Measurements from ENCODE around the gene MXD4.

Gene MXD4

GRCh38 chr4:2291705-2292645 is 30.1 kb upstream of the MXD4 start:
- no peak overlapping the region for H3K9ac ChIP-seq (ENCODE audit: low read depth in 1 of 2, low read length in 2 of 2)
- H3K27me3 ChIP-seq (ENCODE audit: control insufficient read depth in 1 of 2, insufficient read depth in 2 of 2, low read length in 2 of 2), result no peaks in the 10 kb centered on the region
- peaks cover 0 to 4% of the 10 kb centered on the region in 2 donors for H3K36me3 ChIP-seq (ENCODE audit: control insufficient read depth in 1 of 2, insufficient read depth in 2 of 2, low read length in 2 of 2)
- H3K27ac ChIP-seq (ENCODE audit: low read depth, low read length), result no peak overlapping the region
- H3K4me3 ChIP-seq (ENCODE audit: low read depth in 1 of 2, low read length in 2 of 2), result no peak overlapping the region
- no peaks in the 10 kb centered on the region for H3K9me3 ChIP-seq (ENCODE audit: control insufficient read depth in 1 of 2, low read length in 2 of 2)
- H3K4me1 ChIP-seq (ENCODE audit: control insufficient read depth in 1 of 2, insufficient read depth in 2 of 2, low read length in 2 of 2), result peaks cover 0 to 9% of the 10 kb centered on the region in 2 donors

DNA sequence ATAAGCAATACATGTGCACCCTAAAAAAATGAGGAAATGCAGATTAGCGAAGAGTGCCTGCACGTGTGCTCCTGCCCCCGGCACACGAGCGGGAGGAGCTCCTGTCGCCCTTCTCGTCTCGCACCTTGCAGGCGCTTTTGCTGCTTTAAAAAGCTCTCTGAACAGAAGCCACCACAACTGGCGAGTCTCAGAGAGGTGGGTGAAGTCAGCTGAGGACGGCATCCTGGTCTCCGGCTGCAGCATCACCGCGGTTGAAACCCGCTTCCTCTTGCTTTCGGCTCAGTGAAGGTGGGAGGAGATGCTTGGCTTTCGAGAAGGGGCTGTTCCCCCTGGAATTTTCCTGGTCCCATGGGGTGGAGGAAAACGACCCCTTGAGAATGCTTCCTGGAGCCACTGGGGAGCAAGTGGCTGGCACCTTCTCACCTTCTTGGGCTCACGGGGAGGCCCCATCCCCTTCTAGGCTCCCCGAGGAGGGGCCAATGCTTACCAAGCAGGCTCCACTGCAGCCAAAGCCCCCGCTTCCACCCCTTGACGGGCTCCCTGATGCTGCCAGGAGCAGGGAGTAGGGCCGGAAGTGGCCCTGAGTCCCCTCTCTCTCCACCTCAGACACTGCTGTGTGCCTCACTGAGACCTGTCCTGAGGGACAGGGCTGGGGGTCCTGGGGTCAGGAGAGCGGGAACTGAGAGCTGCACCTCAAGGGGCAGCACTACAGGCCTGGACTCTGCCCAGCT is 29.2 kb upstream of the MXD4 start:
- no peak overlapping the region for H3K9ac ChIP-seq (ENCODE audit: low read depth in 1 of 2, low read length in 2 of 2)
- H3K4me1 ChIP-seq (ENCODE audit: control insufficient read depth in 1 of 2, insufficient read depth in 2 of 2, low read length in 2 of 2), result peaks cover 0 to 9% of the 10 kb centered on the region in 2 donors
- H3K9me3 ChIP-seq (ENCODE audit: control insufficient read depth in 1 of 2, low read length in 2 of 2), result no peaks in the 10 kb centered on the region
- H3K27ac ChIP-seq (ENCODE audit: low read depth, low read length), result no peak overlapping the region
- H3K4me3 ChIP-seq (ENCODE audit: low read depth in 1 of 2, low read length in 2 of 2), result no peak overlapping the region
- H3K27me3 ChIP-seq (ENCODE audit: control insufficient read depth in 1 of 2, insufficient read depth in 2 of 2, low read length in 2 of 2), result no peaks in the 10 kb centered on the region
- peaks cover 0 to 4% of the 10 kb centered on the region in 2 donors for H3K36me3 ChIP-seq (ENCODE audit: control insufficient read depth in 1 of 2, insufficient read depth in 2 of 2, low read length in 2 of 2)

- no peak overlapping the region for H3K9ac ChIP-seq (ENCODE audit: low read depth in 1 of 2, low read length in 2 of 2)
- no peaks in the 10 kb centered on the region for H3K27me3 ChIP-seq (ENCODE audit: control insufficient read depth in 1 of 2, insufficient read depth in 2 of 2, low read length in 2 of 2)
- no peak overlapping the region for H3K27ac ChIP-seq (ENCODE audit: low read depth, low read length)
- no peak overlapping the region for H3K4me3 ChIP-seq (ENCODE audit: low read depth in 1 of 2, low read length in 2 of 2)
- H3K9me3 ChIP-seq (ENCODE audit: control insufficient read depth in 1 of 2, low read length in 2 of 2), result no peaks in the 10 kb centered on the region
- H3K4me1 ChIP-seq (ENCODE audit: control insufficient read depth in 1 of 2, insufficient read depth in 2 of 2, low read length in 2 of 2), result peaks cover 0 to 9% of the 10 kb centered on the region in 2 donors
- peaks cover 0 to 4% of the 10 kb centered on the region in 2 donors for H3K36me3 ChIP-seq (ENCODE audit: control insufficient read depth in 1 of 2, insufficient read depth in 2 of 2, low read length in 2 of 2)
Observed at GRCh38 chr4:2290488-2290887, 28.6 kb upstream of the MXD4 start.

DNA sequence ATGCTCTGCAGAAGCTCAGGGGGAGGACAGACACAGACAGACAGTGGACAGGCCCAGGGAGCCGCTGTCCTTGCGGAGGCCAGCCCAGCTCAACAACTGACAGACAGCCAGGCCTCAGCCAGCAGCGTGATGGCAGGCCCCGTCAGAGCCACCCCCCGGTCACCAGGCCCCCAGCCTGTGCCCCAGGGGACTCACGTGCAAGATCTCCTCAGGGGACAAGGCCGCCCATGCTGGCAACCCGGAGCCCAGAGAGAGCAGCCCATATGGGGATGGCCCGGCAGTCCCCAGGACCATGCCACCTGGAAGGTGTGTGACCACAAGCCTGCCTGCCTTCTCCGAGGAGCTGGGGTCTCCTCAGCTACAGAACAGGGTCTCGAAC is 28.0 kb upstream of the MXD4 start:
- peaks cover 0 to 9% of the 10 kb centered on the region in 2 donors for H3K4me1 ChIP-seq (ENCODE audit: control insufficient read depth in 1 of 2, insufficient read depth in 2 of 2, low read length in 2 of 2)
- H3K4me3 ChIP-seq (ENCODE audit: low read depth in 1 of 2, low read length in 2 of 2), result no peak overlapping the region
- H3K27ac ChIP-seq (ENCODE audit: low read depth, low read length), result no peak overlapping the region
- peaks cover 0 to 4% of the 10 kb centered on the region in 2 donors for H3K36me3 ChIP-seq (ENCODE audit: control insufficient read depth in 1 of 2, insufficient read depth in 2 of 2, low read length in 2 of 2)
- no peaks in the 10 kb centered on the region for H3K9me3 ChIP-seq (ENCODE audit: control insufficient read depth in 1 of 2, low read length in 2 of 2)
- no peak overlapping the region for H3K9ac ChIP-seq (ENCODE audit: low read depth in 1 of 2, low read length in 2 of 2)
- H3K27me3 ChIP-seq (ENCODE audit: control insufficient read depth in 1 of 2, insufficient read depth in 2 of 2, low read length in 2 of 2), result no peaks in the 10 kb centered on the region

GRCh38 chr4:2289311-2289954 is 27.5 kb upstream of the MXD4 start:
- Histone ChIP-seq H3K36me3 (ENCODE audit: control insufficient read depth in 1 of 2, insufficient read depth in 2 of 2, low read length in 2 of 2) (peaks cover 0 to 4% of the 10 kb centered on the region in 2 donors), H3K27me3 (ENCODE audit: control insufficient read depth in 1 of 2, insufficient read depth in 2 of 2, low read length in 2 of 2) (no peaks in the 10 kb centered on the region), H3K9me3 (ENCODE audit: control insufficient read depth in 1 of 2, low read length in 2 of 2) (no peaks in the 10 kb centered on the region), H3K27ac (ENCODE audit: low read depth, low read length) (no peak overlapping the region), H3K4me1 (ENCODE audit: control insufficient read depth in 1 of 2, insufficient read depth in 2 of 2, low read length in 2 of 2) (peaks cover 0 to 9% of the 10 kb centered on the region in 2 donors), H3K4me3 (ENCODE audit: low read depth in 1 of 2, low read length in 2 of 2) (no peak overlapping the region), H3K9ac (ENCODE audit: low read depth in 1 of 2, low read length in 2 of 2) (no peak overlapping the region)

- no peak overlapping the region for H3K4me3 ChIP-seq (ENCODE audit: low read depth in 1 of 2, low read length in 2 of 2)
- H3K36me3 ChIP-seq (ENCODE audit: control insufficient read depth in 1 of 2, insufficient read depth in 2 of 2, low read length in 2 of 2), result peaks cover 0 to 4% of the 10 kb centered on the region in 2 donors
- H3K4me1 ChIP-seq (ENCODE audit: control insufficient read depth in 1 of 2, insufficient read depth in 2 of 2, low read length in 2 of 2), result peaks cover 0 to 9% of the 10 kb centered on the region in 2 donors
- no peak overlapping the region for H3K27ac ChIP-seq (ENCODE audit: low read depth, low read length)
- no peaks in the 10 kb centered on the region for H3K9me3 ChIP-seq (ENCODE audit: control insufficient read depth in 1 of 2, low read length in 2 of 2)
- H3K27me3 ChIP-seq (ENCODE audit: control insufficient read depth in 1 of 2, insufficient read depth in 2 of 2, low read length in 2 of 2), result no peaks in the 10 kb centered on the region
- no peak overlapping the region for H3K9ac ChIP-seq (ENCODE audit: low read depth in 1 of 2, low read length in 2 of 2)
Observed at GRCh38 chr4:2288051-2288541, 26.2 kb upstream of the MXD4 start.

- Histone ChIP-seq H3K9me3 (ENCODE audit: control insufficient read depth in 1 of 2, low read length in 2 of 2) (no peaks in the 10 kb centered on the region), H3K27ac (ENCODE audit: low read depth, low read length) (no peak overlapping the region), H3K9ac (ENCODE audit: low read depth in 1 of 2, low read length in 2 of 2) (no peak overlapping the region), H3K36me3 (ENCODE audit: control insufficient read depth in 1 of 2, insufficient read depth in 2 of 2, low read length in 2 of 2) (peaks cover 0 to 4% of the 10 kb centered on the region in 2 donors), H3K27me3 (ENCODE audit: control insufficient read depth in 1 of 2, insufficient read depth in 2 of 2, low read length in 2 of 2) (no peaks in the 10 kb centered on the region), H3K4me3 (ENCODE audit: low read depth in 1 of 2, low read length in 2 of 2) (no peak overlapping the region), H3K4me1 (ENCODE audit: control insufficient read depth in 1 of 2, insufficient read depth in 2 of 2, low read length in 2 of 2) (peaks cover 0 to 9% of the 10 kb centered on the region in 2 donors)
Observed at GRCh38 chr4:2287594-2287915, 25.6 kb upstream of the MXD4 start.

- H3K4me1 ChIP-seq (ENCODE audit: control insufficient read depth in 1 of 2, insufficient read depth in 2 of 2, low read length in 2 of 2), result peaks cover 0 to 9% of the 10 kb centered on the region in 2 donors
- peaks cover 0 to 4% of the 10 kb centered on the region in 2 donors for H3K36me3 ChIP-seq (ENCODE audit: control insufficient read depth in 1 of 2, insufficient read depth in 2 of 2, low read length in 2 of 2)
- no peak overlapping the region for H3K27ac ChIP-seq (ENCODE audit: low read depth, low read length)
- no peaks in the 10 kb centered on the region for H3K27me3 ChIP-seq (ENCODE audit: control insufficient read depth in 1 of 2, insufficient read depth in 2 of 2, low read length in 2 of 2)
- H3K9ac ChIP-seq (ENCODE audit: low read depth in 1 of 2, low read length in 2 of 2), result no peak overlapping the region
- no peaks in the 10 kb centered on the region for H3K9me3 ChIP-seq (ENCODE audit: control insufficient read depth in 1 of 2, low read length in 2 of 2)
- H3K4me3 ChIP-seq (ENCODE audit: low read depth in 1 of 2, low read length in 2 of 2), result no peak overlapping the region
Observed at GRCh38 chr4:2286904-2287593, 25.1 kb upstream of the MXD4 start.

DNA sequence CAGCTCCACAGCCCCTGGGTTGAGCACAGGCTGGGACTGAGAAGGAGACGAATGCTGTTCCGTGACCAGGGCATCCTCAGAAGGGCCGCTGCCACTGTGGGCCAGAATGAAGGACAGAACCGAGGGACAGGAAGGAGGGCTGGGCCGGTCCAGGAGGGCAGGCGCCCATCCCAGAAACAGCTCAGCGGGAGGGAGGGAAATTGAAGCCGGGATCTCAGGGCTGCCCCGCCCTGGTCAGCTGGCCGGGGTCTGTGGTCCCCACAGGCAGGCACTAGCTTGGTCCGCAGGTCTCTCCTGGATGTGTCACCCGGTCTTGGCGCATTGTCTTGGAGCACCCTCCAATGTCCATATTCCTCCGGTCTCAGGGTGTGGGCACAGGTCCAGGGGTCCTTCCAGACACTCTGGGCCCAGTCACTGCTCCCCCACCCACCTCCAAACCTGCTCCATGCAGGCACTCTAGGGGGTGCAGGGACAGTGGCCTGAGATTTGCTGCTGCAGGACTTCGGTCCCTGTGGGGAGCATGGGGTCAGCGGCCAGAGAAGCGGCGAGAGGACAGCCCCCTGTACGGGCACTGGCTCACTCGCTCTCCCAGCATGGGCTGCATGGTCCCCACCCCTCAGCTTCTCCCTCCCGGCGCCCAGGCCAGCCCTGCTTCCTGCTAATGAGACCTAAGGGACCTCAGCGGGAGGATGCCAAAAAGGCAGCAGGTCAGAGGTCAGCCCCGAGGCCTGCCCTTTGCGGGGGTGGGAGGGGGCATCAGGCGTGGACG is 23.9 kb upstream of the MXD4 start:
- peaks cover 0 to 9% of the 10 kb centered on the region in 2 donors for H3K4me1 ChIP-seq (ENCODE audit: control insufficient read depth in 1 of 2, insufficient read depth in 2 of 2, low read length in 2 of 2)
- no peak overlapping the region for H3K27ac ChIP-seq (ENCODE audit: low read depth, low read length)
- no peaks in the 10 kb centered on the region for H3K27me3 ChIP-seq (ENCODE audit: control insufficient read depth in 1 of 2, insufficient read depth in 2 of 2, low read length in 2 of 2)
- H3K36me3 ChIP-seq (ENCODE audit: control insufficient read depth in 1 of 2, insufficient read depth in 2 of 2, low read length in 2 of 2), result peaks cover 0 to 4% of the 10 kb centered on the region in 2 donors
- H3K9me3 ChIP-seq (ENCODE audit: control insufficient read depth in 1 of 2, low read length in 2 of 2), result no peaks in the 10 kb centered on the region
- no peak overlapping the region for H3K4me3 ChIP-seq (ENCODE audit: low read depth in 1 of 2, low read length in 2 of 2)
- H3K9ac ChIP-seq (ENCODE audit: low read depth in 1 of 2, low read length in 2 of 2), result no peak overlapping the region

All from duodenal mucosa (tissue), 2 donors.